Astrocyte (in vitro differentiated cells and primary cell): ENCODE data around the gene PDS5B.

ENCODE experiments used
- EZH2 ChIP-seq: IDR thresholded peaks from 2 replicates; pipeline ENCODE4 v1.6.1; 2012; ENCODE audit warnings: mild to moderate bottlenecking, low read length, inconsistent platforms; ENCODE audit not compliant: insufficient read depth
- TF ChIP-seq, protein P1 (sequence below): IDR thresholded peaks from 2 replicates; pipeline ENCODE4 v1.5.1; 2011; ENCODE audit warnings: low read depth, mild to moderate bottlenecking, inconsistent platforms, low read length, moderate library complexity; ENCODE audit not compliant: insufficient read depth

- TF ChIP-seq, protein P1, sequence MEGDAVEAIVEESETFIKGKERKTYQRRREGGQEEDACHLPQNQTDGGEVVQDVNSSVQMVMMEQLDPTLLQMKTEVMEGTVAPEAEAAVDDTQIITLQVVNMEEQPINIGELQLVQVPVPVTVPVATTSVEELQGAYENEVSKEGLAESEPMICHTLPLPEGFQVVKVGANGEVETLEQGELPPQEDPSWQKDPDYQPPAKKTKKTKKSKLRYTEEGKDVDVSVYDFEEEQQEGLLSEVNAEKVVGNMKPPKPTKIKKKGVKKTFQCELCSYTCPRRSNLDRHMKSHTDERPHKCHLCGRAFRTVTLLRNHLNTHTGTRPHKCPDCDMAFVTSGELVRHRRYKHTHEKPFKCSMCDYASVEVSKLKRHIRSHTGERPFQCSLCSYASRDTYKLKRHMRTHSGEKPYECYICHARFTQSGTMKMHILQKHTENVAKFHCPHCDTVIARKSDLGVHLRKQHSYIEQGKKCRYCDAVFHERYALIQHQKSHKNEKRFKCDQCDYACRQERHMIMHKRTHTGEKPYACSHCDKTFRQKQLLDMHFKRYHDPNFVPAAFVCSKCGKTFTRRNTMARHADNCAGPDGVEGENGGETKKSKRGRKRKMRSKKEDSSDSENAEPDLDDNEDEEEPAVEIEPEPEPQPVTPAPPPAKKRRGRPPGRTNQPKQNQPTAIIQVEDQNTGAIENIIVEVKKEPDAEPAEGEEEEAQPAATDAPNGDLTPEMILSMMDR, result no peak
- no peak for TF ChIP-seq EZH2
Observed at GRCh38 chr13:32622827-32623226, 36.6 kb downstream of the PDS5B start.
